ENCODE data around the gene YBEY.

GRCh38 chr21:46301759-46302158 is 15.6 kb downstream of the YBEY start:
- TF ChIP-seq POLR2A (IDR thresholded peaks at IDR 0.05) (no peak), CTCF (IDR thresholded peaks at IDR 0.05) (no peak)

Data from heart left ventricle (tissue), 13 donors.